ENCODE data around the gene RPL14.
A peak's percentile ranks its signal among the peaks of the same experiment; 100 is the strongest.
"Not testable (repeated sequence)": the region's sequence is repeated elsewhere in the genome, so short reads cannot be mapped to it uniquely, and the experiment has no call there.

RPL14 gene

GRCh38 chr3:40456940-40457823 is at the start of gene RPL14:
TSS of gene RPL14 (plus strand) at chr3:40457339. CDS start at chr3:40457472, 133 bp downstream.
- peak; percentile 91 for DNase-seq

DNA sequence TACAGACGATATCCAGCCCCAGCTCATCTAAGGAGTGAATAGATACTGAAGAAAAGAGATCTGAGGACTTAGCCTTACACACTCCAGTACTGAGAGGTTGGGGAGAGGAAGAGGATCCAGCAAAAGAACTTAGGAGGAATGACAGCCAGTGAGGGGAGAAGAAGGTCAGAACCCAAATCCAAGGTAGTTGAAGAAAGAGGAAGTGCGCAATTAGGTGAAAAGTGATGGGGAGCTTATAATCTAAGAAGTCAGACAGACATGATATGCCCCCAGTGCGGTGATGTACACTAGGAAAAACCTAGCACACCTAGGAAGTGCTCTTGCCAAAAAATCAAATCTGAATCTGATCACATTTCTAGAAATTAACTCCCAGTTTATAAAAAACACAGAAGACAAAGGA is 49.5 kb upstream of the RPL14 start:
- no peak for DNase-seq

- DNase-seq: no peak
Observed at GRCh38 chr3:40414270-40414669, 42.9 kb upstream of the RPL14 start.

- DNase-seq: no peak
Observed at GRCh38 chr3:40417845-40418543, 39.1 kb upstream of the RPL14 start.

GRCh38 chr3:40422861-40423260 is 34.3 kb upstream of the RPL14 start:
- no peak for DNase-seq

DNA sequence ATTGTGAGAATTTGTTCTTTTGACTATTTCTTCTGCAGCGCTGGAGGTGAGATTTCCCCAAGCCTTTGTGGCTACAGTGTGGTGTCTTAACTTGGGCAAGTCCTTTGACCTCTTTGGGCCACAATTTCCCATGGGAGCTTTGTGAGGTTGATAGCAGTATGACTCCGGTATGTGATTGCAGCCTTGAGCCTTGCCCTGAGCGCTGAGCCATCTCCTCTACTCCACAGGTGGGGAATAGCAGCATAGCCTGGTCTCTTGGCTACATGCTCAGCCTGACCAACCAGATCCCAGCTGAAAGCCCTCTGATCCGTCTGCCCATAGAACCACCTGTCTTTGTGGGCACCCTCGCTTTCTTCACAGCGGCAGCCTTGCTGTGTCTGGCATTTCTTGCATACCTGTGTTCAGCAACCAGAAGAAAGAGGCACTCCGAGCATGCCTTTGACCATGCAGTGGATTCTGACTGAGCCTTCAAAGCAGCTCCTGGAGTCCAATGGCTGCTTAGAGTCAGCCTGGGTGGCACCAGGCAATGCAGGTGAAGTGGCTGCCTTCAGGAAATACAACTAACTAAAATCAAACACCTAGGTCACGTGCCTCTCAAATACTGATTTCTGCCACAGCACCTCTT is 30.0 kb upstream of the RPL14 start:
- no peak for DNase-seq

GRCh38 chr3:40432793-40433192 is 24.3 kb upstream of the RPL14 start:
- DNase-seq: no peak

DNA sequence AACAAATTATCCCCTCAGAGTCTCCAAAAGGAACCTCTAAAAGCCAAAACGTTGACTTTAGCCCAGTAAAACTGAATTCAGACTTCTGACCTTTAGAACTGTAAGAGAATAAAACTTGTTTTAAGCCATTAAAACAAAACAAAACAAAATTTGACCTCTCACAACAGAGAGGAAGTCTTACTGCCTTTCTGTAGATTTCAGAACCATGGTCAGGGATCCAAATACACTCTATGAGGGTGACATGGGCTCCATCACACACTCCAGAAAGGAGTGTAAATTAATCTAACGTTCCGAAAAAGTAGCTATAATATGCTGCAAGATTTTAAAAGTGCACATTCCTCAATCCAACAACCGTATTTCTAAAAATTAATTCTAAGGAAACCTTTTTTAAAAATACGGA is 19.2 kb upstream of the RPL14 start:
- DNase-seq: no peak

- DNase-seq: no peak
Observed at GRCh38 chr3:40445062-40445461, 12.1 kb upstream of the RPL14 start.

GRCh38 chr3:40445880-40446279 is 11.3 kb upstream of the RPL14 start:
- DNase-seq: no peak

DNA sequence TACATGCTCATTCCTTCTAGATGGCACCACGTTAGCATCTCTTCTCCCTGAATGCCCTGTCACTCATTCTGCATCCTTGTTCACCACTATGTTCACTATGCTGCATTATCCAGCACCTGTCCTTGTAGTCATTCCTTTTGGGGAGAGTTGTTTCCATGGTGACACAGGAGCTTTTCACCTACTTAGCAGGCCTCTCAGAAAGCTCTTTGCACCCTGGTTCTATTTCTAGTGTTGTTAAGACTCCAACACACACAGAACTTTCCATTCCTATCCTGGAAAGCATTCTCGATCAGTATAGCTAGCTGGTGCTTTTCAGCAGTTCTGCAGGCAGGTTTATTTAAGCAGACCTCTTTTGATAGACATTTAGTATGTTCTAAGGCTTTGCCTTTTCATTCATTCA is 6.7 kb upstream of the RPL14 start:
- DNase-seq: no peak

- DNase-seq: no peak
Observed at GRCh38 chr3:40451551-40451950, 5.6 kb upstream of the RPL14 start.

DNA sequence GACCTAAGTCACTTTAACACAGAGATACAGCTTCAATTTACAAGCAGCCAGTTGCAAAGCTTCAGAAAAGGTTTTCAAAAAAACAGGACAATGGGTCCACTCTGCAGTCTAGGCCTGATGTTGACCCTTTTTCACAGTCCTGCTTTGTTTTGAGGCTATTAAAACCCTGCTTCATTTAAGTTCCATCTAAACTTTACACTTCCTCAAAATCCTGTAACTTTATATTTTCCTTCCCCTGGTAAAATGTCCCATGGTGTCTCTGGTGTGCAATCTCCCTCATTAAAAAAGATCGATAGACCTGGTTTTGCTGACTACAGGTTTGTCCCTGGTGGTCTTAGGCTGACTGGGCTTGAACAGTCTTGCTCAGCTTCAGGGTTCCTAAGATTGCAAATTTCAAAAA is 5.1 kb upstream of the RPL14 start:
- DNase-seq: no peak

GRCh38 chr3:40452562-40452875 is 4.6 kb upstream of the RPL14 start:
- no peak for DNase-seq

GRCh38 chr3:40452876-40453730 is 4.0 kb upstream of the RPL14 start:
- peak; percentile 98 for DNase-seq

DNA sequence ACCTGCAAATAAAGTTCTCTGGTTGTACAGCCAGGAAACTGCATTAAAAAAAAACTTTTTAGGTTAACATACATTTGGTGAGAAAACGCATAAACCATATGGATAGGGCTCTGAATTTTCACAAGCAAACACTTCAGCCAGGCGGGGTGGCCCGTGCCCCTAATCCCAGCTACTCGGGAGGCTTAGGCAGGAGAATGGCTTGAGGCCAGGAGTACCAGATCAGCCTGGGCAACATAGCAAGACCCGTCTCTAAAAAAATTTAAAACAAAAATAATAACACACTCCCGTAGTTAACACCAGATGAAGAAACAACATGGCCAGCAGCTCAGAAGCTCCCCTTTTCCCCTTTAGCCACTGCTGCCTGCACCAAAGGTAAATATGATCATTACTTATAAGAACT is 3.2 kb upstream of the RPL14 start:
- DNase-seq: no peak

- DNase-seq: no peak
Observed at GRCh38 chr3:40455328-40455727, 1.8 kb upstream of the RPL14 start.

- DNase-seq: no peak
Observed at GRCh38 chr3:40456279-40456939, 730 bp upstream of the RPL14 start.

DNA sequence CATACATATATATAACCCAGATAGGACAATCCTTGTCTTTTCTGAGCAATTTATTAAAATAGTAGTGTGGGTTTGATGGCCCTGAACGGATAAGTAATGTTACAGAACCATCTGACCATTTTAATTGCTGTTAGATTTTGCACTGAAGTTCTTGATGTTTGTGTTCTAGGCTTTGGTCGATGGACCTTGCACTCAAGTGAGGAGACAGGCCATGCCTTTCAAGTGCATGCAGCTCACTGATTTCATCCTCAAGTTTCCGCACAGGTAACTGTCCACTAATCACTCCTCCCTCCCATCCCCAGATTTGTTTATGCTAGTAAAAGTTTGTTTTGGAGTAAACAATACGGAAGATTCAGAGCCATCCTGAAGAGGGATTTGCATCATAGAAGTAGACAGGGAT is 1.3 kb downstream of the RPL14 start:
- DNase-seq: no peak

DNA sequence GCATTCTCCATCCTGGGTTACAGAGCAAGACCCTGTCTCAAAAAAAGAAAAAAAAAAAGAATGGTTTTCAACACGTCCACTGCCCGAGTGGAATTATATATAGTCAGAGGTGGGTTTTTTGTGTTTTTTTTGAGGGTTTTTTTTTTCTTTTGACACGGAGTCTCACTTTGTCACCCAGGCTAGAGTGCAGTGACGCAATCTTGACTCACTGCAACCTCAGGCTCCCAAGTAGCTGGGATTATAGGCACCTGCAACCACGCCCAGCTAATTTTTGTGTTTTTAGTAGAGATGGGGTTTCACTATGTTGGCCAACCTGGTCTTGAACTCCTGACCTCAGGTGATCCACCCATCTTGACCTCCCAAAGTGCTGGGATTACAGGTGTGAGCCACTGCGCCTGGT is 3.3 kb downstream of the RPL14 start:
- DNase-seq: not testable (repeated sequence)

GRCh38 chr3:40461161-40461560 is 4.0 kb downstream of the RPL14 start:
- DNase-seq: no peak

GRCh38 chr3:40462838-40463237 is 5.7 kb downstream of the RPL14 start:
- not testable (repeated sequence) for DNase-seq

DNA sequence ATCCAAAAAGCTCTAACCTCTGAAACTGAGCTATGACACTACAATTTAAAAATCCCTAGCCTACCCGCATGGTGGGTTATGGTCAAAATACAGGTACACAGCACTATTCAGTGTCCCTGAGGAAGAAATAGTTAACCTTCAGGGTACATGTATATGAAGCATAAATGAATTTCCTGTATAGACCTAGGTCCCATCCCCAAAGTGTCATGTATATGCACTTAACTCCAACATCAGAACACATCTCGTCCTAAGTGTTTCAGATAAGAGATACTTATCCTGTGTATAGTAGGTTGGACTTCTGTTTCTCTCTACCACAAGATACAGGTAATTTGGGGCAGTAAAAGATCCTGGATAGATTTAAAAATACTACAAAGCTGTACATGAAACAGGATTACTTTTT is 6.4 kb downstream of the RPL14 start:
- no peak for DNase-seq

All from GDM1 (cell line).